ENCODE measurements around the gene MAJIN.

GRCh38 chr11:64936539-64936938 is 35.4 kb downstream of the MAJIN start:
- TF ChIP-seq, protein P1, sequence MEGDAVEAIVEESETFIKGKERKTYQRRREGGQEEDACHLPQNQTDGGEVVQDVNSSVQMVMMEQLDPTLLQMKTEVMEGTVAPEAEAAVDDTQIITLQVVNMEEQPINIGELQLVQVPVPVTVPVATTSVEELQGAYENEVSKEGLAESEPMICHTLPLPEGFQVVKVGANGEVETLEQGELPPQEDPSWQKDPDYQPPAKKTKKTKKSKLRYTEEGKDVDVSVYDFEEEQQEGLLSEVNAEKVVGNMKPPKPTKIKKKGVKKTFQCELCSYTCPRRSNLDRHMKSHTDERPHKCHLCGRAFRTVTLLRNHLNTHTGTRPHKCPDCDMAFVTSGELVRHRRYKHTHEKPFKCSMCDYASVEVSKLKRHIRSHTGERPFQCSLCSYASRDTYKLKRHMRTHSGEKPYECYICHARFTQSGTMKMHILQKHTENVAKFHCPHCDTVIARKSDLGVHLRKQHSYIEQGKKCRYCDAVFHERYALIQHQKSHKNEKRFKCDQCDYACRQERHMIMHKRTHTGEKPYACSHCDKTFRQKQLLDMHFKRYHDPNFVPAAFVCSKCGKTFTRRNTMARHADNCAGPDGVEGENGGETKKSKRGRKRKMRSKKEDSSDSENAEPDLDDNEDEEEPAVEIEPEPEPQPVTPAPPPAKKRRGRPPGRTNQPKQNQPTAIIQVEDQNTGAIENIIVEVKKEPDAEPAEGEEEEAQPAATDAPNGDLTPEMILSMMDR (IDR thresholded peaks at IDR 0.05; ENCODE audit: borderline replicate concordance, extremely low read depth, low read length, poor library complexity, severe bottlenecking), result no peak
- no peak for TF ChIP-seq EZH2 (IDR thresholded peaks at IDR 0.05; ENCODE audit: borderline replicate concordance, low read depth, low read length, severe bottlenecking)

All from DND-41 (cell line).